Psoas muscle (tissue), 8 donors: Measurements from ENCODE around the gene EMX1. TPM values are rescaled to one million over a fixed set of nuclear protein-coding genes. Genes with fewer than 3 reads are reported as not detected.

ENCODE experiments used
- ATAC-seq, 4 donors: fragments of 200-7000 bp; cut with Tn5 transposase; one replicate each; pipeline ENCODE4 v1.9.1; 2020; ENCODE audit warnings: moderate library complexity in 3 of 4, mild to moderate bottlenecking in 2 of 4
- DNase-seq, 2 donors: peaks; one replicate each; pipeline ENCODE4 v3.0.0-alpha.2; 2020
- H3K27ac ChIP-seq: fragments of 200-600 bp; one replicate; pipeline ENCODE4 v1.8.0; 2022
- H3K27me3 ChIP-seq, 3 donors: fragments of 200-600 bp in 1 of 3; one replicate each; pipeline versions ENCODE4 v1.6.1 to v1.8.0; 2013 to 2022; ENCODE audit warnings: low read length in 2 of 3, mild to moderate bottlenecking in 2 of 3, moderate library complexity in 1 of 3; ENCODE audit not compliant: insufficient read depth in 3 of 3
- H3K36me3 ChIP-seq, 2 donors: fragments of 200-600 bp in 1 of 2; one replicate each; pipeline versions ENCODE4 v1.6.1 to v1.8.0; 2013 to 2022; ENCODE audit warnings: low read depth in 1 of 2, mild to moderate bottlenecking in 1 of 2, moderate library complexity in 1 of 2; ENCODE audit not compliant: insufficient read depth in 1 of 2
- H3K4me1 ChIP-seq: fragments of 200-600 bp; one replicate; pipeline ENCODE4 v1.8.0; 2022
- H3K4me3 ChIP-seq: fragments of 200-600 bp; one replicate; pipeline ENCODE4 v1.8.0; 2022; ENCODE audit warnings: mild to moderate bottlenecking
- H3K9me3 ChIP-seq: fragments of 200-600 bp; one replicate; pipeline ENCODE4 v1.8.0; 2022
- WGBS, 3 donors: extraction: QIAGEN DNeasy Blood & Tissue Kit; methylation state at CpG; one replicate each; pipeline versions ENCODE4 v1.1.6 to v1.1.7; 2013; 5-methylcytosine and 5-hydroxymethylcytosine counted together
- intact Hi-C, 2 donors: fragments of 100-400 bp; cut with DNase I; formaldehyde crosslinking; loops; one replicate each; pipeline versions ENCODE4 v1.11.0 to v1.14.2; 2022
- polyA plus RNA-seq, 3 donors: library from polyadenylated mRNA; stranded (reverse); fragments of 200-250 nt; gene quantifications; one replicate each; pipeline ENCODE4 v1.2.3, GENCODE V29; 2013
- total RNA-seq, 4 donors: library from RNA; stranded (reverse); fragmentation: NEBNext Ultra II Directional in 2 of 4; extraction: Animal tissue kit (Norgen Biotek cat#: 25700) in 2 of 4; gene quantifications; one replicate each; pipeline versions ENCODE4 v1.2.1 to v1.2.4, GENCODE V29; 2021 to 2023
- TF ChIP-seq, protein P1 (sequence below): fragments of 200-600 bp; IDR thresholded peaks from one replicate; pipeline ENCODE4 v1.8.0; 2022; ENCODE audit warnings: antibody characterized with exemption
- donor health status: healthy with polysubstance abuse.
- donor health status: DM: no; HTN: no; CAD: no; lungs with moderate emphysema.
- donor health status: Bipolar disorder and iron deficiency.
- donor health status: healthy.
- donor health status: DM: yes; HTN: yes; CAD: no.
- donor health status: DM: no; HTN: no; CAD: no.
- donor health status: DM: no; HTN: no; CAD: no.
- donor health status: DM: yes; HTN: yes; CAD: no.

The EMX1 gene
- total and polyA plus RNA-seq, 7 donors: 0.01 TPM; not detected in 6

DNA sequence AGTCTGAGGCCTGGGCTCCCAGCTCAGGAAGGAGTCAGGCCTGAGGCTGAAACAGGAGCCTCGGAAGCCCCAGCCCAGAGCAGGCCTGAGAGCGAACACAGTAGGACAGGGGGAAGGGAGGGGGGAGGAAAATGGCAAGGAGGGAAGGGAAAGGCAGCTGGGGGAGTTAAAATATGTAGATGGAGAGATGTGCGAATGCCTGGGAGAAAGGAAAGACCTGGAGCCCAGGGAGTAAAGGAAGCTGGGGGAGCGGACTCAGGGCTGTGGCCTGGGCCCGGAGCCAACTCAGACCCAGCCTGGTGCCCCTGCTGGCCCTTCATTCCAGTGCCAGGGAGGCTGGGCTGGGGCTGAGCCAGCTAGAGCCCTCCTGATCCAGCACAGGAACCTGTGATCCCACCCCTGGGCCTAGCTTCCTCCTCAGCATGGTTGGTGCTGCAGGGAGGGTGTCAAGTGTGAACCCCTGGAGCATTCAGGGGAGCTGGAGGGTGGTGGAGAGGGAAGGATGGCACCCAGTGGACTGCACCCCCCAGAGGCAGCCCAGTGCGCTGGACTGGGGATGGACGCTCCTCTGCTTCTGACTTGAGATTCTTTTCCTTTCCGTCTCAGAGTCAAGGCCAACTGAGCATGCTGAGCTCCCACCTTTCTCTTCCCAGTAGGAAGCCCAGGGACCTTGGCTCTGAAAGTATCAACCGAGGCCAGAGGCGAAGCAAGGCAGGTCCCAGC lies 46.3 kb downstream of the EMX1 start:
- TF ChIP-seq, protein P1, sequence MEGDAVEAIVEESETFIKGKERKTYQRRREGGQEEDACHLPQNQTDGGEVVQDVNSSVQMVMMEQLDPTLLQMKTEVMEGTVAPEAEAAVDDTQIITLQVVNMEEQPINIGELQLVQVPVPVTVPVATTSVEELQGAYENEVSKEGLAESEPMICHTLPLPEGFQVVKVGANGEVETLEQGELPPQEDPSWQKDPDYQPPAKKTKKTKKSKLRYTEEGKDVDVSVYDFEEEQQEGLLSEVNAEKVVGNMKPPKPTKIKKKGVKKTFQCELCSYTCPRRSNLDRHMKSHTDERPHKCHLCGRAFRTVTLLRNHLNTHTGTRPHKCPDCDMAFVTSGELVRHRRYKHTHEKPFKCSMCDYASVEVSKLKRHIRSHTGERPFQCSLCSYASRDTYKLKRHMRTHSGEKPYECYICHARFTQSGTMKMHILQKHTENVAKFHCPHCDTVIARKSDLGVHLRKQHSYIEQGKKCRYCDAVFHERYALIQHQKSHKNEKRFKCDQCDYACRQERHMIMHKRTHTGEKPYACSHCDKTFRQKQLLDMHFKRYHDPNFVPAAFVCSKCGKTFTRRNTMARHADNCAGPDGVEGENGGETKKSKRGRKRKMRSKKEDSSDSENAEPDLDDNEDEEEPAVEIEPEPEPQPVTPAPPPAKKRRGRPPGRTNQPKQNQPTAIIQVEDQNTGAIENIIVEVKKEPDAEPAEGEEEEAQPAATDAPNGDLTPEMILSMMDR: no peak
- ATAC-seq: no peak
- H3K27ac ChIP-seq: no peak overlapping the region
- H3K4me1 ChIP-seq: no peaks in the 10 kb centered on the region
- H3K4me3 ChIP-seq: no peak overlapping the region
- intact Hi-C loops: no loop called here
- peak in 1 of 2 donors; percentile 40 for DNase-seq
- WGBS, 3 donors: 81 to 91% (median 84%) methylated on average over 10 of the region's 10 CpGs
- no peaks in the 10 kb centered on the region for H3K27me3 ChIP-seq
- H3K9me3 ChIP-seq: no peaks in the 10 kb centered on the region
- peaks cover 0 to 31% of the 10 kb centered on the region in 2 donors for H3K36me3 ChIP-seq

DNA sequence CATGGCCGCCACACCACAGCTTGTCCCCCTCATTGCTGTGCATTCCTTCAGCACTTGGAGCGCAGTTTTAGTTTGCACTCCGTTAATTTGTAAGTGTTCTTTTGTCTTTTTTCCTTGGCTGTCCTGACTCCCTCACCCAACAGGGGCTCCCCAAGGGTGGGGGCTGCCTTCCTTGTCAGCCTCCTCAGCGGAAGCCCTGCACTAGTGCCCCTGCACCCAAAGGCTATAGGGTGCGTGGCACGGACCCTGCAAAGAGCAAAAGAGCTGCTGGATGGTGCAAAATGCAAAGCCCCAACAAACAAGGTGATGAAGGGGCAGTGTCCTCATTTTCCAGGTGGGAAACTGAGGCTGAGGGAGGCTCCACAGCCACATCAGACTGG lies 46.8 kb downstream of the EMX1 start:
- Histone ChIP-seq H3K27ac (no peak overlapping the region), H3K36me3 (peaks cover 0 to 35% of the 10 kb centered on the region in 2 donors), H3K4me3 (no peak overlapping the region), H3K4me1 (no peaks in the 10 kb centered on the region), H3K9me3 (no peaks in the 10 kb centered on the region), H3K27me3 (no peaks in the 10 kb centered on the region)
- 93 to 97% (median 93%) methylated on average over 6 of the region's 6 CpGs for WGBS, 3 donors
- ATAC-seq (no peak), DNase-seq (peak in 1 of 2 donors; percentile 19)
- intact Hi-C loops: no loop called here
- TF ChIP-seq, protein P1: no peak

DNA sequence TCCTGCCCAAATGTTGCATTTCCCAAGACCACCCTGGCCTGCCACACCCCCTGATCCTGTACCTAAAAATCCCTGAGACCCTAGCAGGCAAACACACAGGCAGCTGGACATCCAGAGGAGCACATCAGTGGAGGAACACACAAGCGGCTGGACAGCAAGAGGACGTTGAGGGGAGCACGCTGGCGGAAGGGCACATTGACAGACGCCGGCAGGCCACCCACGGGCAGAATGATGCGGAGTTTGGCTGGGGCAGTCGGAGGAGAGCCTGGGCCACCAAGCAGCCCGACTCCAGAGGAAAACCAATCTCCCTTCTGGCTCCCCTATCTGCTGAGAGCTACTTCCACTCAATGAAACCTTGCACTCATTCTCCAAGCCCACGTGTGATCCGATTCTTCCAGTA lies 47.7 kb downstream of the EMX1 start:
- ATAC-seq (no peak), DNase-seq (peak in 1 of 2 donors; percentile 46)
- 82 to 88% (median 87%) methylated on average over 12 of the region's 12 CpGs for WGBS, 3 donors
- intact Hi-C loops: no loop called here
- Histone ChIP-seq H3K27me3 (no peaks in the 10 kb centered on the region), H3K4me1 (no peaks in the 10 kb centered on the region), H3K4me3 (no peak overlapping the region), H3K27ac (no peak overlapping the region), H3K9me3 (no peaks in the 10 kb centered on the region), H3K36me3 (peaks cover 0 to 31% of the 10 kb centered on the region in 2 donors)
- TF ChIP-seq, protein P1: no peak

DNA sequence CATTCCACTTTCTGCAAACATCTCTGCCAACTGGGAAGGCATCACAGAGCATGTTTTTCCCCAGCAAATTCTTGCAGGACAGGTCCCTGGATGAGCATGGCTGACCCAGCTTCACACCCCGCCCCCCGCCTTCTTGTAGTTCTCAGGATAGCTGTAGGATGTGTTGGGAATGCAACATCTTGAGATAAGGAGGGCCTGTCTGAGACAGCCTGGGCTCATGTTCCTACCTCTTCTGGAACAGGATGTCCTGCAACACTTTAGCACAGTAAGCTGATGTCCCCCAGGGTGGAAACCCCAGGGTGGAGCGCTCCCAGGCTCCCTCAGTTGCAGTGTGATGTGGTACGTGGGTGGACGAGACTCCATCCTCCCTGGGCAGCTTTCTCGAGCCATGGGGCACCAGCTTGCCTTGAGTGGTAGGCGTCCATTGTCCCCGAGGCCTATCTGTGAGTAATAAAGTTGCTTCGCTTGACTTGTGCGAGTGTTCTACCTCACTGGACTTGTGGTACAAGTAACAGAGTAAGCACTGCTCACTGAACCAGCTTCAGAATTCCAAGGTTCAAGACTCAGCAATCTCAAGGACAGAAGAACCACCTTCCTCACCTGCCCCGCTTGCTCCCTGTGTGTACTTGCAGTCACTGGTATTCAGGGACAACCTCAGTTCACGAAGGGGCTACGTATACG lies 48.6 kb downstream of the EMX1 start:
- WGBS, 3 donors: 95 to 97% (median 96%) methylated on average over 14 of the region's 14 CpGs
- no peak overlapping the region for H3K4me3 ChIP-seq
- H3K4me1 ChIP-seq: no peaks in the 10 kb centered on the region
- ATAC-seq (no peak), DNase-seq (peak in 1 of 2 donors; percentile 20)
- TF ChIP-seq, protein P1: no peak
- no peaks in the 10 kb centered on the region for H3K27me3 ChIP-seq
- no peaks in the 10 kb centered on the region for H3K9me3 ChIP-seq
- intact Hi-C loops: no loop called here
- H3K36me3 ChIP-seq: peaks cover 0 to 30% of the 10 kb centered on the region in 2 donors
- no peak overlapping the region for H3K27ac ChIP-seq
